Neutrophil (primary cell): Measurements from ENCODE around the gene PDE7B.

ENCODE experiments used
- H3K27ac ChIP-seq: fragments of 200-600 bp; sonication (generic); 2 replicates; pipeline ENCODE4 v1.5.1; 2016; ENCODE audit warnings: mild to moderate bottlenecking, moderate library complexity
- H3K27me3 ChIP-seq: fragments of 200-600 bp; sonication (generic); 2 replicates; pipeline ENCODE4 v1.6.0; 2016; ENCODE audit warnings: mild to moderate bottlenecking
- H3K36me3 ChIP-seq: fragments of 200-600 bp; sonication (generic); 2 replicates; pipeline ENCODE4 v1.5.1; 2017
- H3K4me1 ChIP-seq, 2 experiments: fragments of 200-600 bp in 1 of 2; sonication (generic) in 1 of 2; 1 replicate in 1 of 2; 2 replicates in 1 of 2; pipeline versions ENCODE4 v1.5.1 to v1.6.1; 2013 to 2016; ENCODE audit warnings: low read depth in 1 of 2, low read length in 1 of 2, mild to moderate bottlenecking in 1 of 2, moderate library complexity in 1 of 2; ENCODE audit not compliant: control insufficient read depth in 1 of 2, insufficient read depth in 1 of 2
- H3K4me3 ChIP-seq, 2 experiments: fragments of 200-600 bp in 1 of 2; sonication (generic) in 1 of 2; 1 replicate in 1 of 2; 2 replicates in 1 of 2; pipeline ENCODE4 v1.5.1; 2013 to 2016; ENCODE audit warnings: low read depth in 1 of 2, low read length in 1 of 2, mild to moderate bottlenecking in 1 of 2, moderate library complexity in 1 of 2
- H3K9me3 ChIP-seq: fragments of 200-600 bp; sonication (generic); 2 replicates; pipeline ENCODE4 v1.5.1; 2016
- CTCF ChIP-seq: fragments of 200-600 bp; sonication (generic); IDR thresholded peaks from 2 replicates; pipeline ENCODE4 v1.5.1; 2016; ENCODE audit warnings: antibody characterized with exemption

The PDE7B gene

DNA sequence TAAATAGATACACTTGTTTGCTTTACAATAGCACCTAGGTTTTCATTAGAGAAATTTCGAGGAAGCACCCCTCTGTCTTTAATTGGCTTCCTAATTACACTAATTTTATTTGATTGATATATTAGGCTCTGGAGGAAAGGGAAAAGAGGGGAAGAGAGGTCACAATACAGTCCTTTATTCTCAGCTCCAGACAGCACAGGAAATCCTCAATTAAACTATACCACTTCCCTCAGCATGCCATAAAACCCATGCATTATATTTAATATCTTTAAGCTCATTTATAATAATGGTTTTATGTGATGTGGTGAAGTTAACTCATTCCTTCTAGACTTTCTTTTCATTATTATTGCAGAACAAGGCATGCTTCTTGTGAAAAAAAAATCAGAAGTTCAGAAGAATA, 17.7 kb upstream of the PDE7B start:
- Histone ChIP-seq H3K9me3 (no peaks in the 10 kb centered on the region), H3K4me3 (no peak overlapping the region), H3K4me1 (no peaks in the 10 kb centered on the region), H3K36me3 (no peaks in the 10 kb centered on the region), H3K27me3 (peaks cover 26% of the 10 kb centered on the region), H3K27ac (no peak overlapping the region)
- no peak for TF ChIP-seq CTCF

- TF ChIP-seq CTCF = no peak
- H3K9me3 ChIP-seq = no peaks in the 10 kb centered on the region
- no peaks in the 10 kb centered on the region for H3K36me3 ChIP-seq
- H3K4me1 ChIP-seq = no peaks in the 10 kb centered on the region
- H3K27ac ChIP-seq = no peak overlapping the region
- H3K27me3 ChIP-seq = peaks cover 23% of the 10 kb centered on the region
- H3K4me3 ChIP-seq = no peak overlapping the region
Observed at GRCh38 chr6:135837735-135838449, 13.6 kb upstream of the PDE7B start.

DNA sequence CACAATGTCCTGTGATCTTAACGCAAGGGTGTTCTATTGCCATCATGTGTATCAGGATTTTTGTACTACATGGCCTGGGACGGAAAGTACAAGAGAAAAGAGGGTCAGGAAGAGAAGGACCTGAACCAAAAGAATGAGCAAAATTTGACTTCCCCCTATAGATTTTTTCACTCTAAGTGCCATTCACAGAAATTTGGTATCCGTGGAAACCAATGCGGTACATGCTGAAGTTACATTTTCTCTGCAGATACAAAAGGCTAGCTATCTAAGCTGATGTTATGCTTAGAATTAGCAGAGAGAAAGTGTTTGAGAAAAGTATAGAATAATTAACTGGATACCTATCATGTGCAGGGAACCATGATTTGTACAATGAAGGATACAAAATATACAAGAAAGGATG, 12.4 kb upstream of the PDE7B start:
- H3K36me3 ChIP-seq = no peaks in the 10 kb centered on the region
- H3K4me3 ChIP-seq = no peak overlapping the region
- no peak overlapping the region for H3K27ac ChIP-seq
- H3K4me1 ChIP-seq = no peaks in the 10 kb centered on the region
- H3K27me3 ChIP-seq = peaks cover 11% of the 10 kb centered on the region
- TF ChIP-seq CTCF = no peak
- H3K9me3 ChIP-seq = no peaks in the 10 kb centered on the region

DNA sequence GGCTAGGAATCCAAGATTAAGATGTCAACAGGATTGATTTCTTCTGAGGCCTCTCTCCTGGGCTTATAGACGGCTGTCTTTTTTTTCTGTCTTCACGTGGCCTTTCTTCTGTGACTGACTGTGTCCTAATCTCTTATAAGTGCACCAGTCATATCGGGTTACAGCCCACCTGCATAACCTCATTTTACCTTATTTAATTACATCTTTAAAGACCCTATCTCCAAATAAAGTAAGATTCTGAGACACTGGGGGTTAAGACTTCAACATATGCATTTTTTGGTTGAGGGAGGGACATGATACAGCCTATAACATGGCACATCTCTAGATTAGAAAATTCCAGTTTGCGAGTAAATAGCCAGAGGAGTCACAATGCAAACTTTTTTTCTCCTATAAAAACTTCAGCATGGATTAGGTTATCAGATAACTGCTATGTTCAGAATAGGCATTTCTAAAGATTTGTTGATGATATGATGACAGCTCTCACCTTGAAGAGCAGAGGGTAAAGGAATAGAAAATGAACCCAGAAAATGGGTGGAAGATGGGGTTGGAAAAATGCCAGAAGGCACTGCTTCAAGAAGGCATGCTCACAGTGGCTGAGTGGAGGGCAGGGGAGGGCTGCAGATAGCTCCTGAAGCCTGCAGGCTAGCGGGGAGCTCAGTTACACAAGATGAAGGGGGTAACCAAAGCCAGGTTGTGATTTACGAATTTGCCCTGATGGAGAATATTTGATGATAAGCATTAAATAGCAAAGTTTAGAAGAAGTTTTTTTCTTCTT, 8.7 kb upstream of the PDE7B start:
- TF ChIP-seq CTCF = no peak
- Histone ChIP-seq H3K27me3 (no peaks in the 10 kb centered on the region), H3K27ac (no peak overlapping the region), H3K9me3 (no peaks in the 10 kb centered on the region), H3K36me3 (no peaks in the 10 kb centered on the region), H3K4me3 (no peak overlapping the region), H3K4me1 (no peaks in the 10 kb centered on the region)

DNA sequence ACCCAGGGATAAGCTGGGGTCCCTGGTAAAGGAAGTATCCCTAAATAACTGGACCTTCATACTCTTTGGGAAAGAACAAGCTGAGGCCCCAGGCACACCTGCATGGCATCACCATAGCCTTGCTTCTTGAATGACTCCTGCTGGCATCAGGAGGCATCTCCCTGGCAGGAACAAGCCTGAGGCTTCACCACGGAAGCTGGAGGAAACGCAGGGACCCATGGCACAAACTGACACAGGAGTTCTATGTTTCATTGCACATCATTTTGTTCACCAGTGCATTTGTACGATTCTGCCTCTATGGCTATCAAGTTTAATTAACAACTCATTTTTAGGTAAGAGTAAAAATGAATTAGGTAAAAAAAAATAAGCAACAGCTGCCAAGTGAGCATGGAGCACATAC, 619 bp upstream of the PDE7B start:
- Histone ChIP-seq H3K4me1 (peaks cover 6 to 9% of the 10 kb centered on the region in 2 experiments), H3K4me3 (no peak overlapping the region), H3K27ac (no peak overlapping the region), H3K36me3 (no peaks in the 10 kb centered on the region), H3K9me3 (no peaks in the 10 kb centered on the region), H3K27me3 (no peaks in the 10 kb centered on the region)
- TF ChIP-seq CTCF = no peak
